Fibroblast of peridontal ligament (primary cell): Measurements from ENCODE around the gene PRRT4.
A peak's percentile ranks its signal among the peaks of the same experiment; 100 is the strongest.

Experiments
- DNase-seq: peaks from one replicate; pipeline ENCODE4 v3.0.0-alpha.2; 2010; ENCODE audit errors: extremely low read depth

Gene PRRT4

DNA sequence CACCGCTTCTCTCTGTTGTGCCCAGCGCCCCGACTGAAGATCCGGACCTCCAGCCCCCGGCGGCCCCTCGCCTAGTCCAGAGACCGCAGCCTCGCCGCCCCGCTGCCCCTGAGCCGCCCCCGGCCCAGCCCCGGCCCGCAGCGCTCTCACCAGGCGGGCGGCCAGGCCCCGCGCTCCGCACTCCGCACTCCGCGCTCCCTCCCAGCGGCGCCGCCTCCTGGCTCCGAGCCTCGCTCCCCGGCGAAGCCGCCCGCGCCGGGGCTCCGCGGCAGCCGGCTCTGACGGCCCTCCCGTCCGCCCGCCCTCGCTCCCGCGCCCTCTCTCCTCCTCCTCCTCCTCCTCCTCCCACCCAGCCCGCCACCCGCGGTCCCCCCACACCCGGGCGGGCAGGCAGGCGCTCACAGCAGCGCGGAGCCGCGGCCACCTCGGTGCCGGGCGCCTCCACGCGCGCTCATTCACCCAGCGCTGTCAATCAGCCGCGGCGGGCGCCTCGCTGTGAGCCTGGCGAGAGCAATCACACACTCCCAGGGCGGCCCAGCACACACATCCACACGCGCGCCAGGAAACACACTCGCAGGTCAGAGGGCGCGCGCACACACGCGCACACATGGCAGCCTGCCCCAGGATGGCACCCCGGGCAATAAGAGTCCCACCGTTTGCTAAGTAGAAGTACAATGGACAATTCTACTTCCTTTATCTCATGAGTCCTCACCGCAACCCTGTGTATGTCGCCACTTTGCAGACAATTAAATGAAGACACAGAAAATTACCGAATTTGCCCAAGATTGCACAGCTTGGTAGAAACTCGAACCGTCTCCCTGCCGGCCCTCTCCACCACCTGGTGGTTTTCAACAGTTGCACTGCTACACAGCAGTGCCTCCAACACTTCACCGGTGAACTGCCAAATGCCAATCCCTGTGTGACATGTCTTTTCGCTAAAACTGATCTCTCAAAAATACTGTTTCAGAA, at the start of gene PRRT4:
Gene PRRT4, minus strand, starts transcription at position 280 of the 969 bp plus-strand sequence.
- no peak for DNase-seq

DNA sequence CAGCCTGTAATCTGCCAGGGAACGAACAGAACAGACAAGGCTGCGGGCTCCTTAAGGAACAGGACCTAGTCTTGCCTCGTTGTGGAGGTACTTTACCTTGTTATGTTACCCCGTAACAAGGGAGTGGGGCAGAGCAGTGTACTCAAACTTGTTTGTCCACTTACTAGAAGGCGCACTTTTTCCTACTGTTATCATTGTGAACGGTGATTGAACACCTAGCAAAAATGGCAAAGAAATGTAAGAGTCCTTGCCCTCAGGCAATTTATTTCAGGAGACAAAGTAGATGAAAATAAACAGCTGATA, 48.9 kb upstream of the PRRT4 start:
- DNase-seq = no peak

- peak; percentile 81 for DNase-seq
Observed at GRCh38 chr7:128409596-128410450, 48.3 kb upstream of the PRRT4 start, which contains the start of gene IMPDH1. Gene IMPDH1 (minus strand): TSS chr7:128409982. CDS start chr7:128409901, 81 bp downstream.

DNA sequence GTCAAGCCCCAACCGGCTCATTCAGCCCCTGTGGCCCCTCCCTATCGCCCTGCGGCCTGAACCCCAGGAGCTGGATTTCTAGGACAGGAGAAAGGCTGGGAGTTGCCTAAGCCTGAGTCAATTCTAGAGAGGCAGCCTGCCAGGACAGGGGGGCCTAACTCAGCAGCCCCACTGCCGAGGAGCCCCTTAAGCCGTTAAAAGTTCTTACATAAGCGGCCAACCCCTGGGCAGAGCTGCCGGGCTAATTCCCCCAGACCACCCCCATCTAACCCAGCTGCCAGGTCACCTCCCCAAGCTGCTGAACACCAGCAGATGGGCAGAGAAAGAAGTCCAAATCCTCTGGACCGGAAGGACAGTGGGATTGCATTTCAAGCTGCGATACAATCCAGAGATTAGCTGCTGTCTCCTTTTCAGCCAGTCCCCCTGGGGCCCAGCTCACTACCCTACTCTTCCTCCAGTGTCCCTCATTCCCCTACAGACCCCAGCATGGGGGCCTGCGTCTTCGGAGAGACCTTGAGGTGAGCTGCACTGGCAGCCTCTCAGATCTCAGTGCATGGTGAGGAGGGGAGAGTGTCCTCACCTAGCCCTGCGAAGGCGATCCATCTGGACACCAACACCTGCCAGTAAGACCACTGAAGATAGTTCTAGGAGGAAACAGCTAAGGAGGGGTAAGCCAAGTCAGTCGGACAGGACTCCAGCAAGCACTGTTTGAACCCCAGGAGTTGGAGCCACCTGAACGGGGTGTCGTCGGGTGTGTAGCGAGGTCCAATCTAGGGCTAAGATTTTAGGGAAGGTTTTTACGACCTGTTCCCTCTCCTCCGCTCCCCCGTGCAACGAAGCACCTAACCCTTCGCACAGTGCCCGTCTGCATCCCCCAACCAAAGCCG, 47.5 kb upstream of the PRRT4 start:
- no peak for DNase-seq

DNA sequence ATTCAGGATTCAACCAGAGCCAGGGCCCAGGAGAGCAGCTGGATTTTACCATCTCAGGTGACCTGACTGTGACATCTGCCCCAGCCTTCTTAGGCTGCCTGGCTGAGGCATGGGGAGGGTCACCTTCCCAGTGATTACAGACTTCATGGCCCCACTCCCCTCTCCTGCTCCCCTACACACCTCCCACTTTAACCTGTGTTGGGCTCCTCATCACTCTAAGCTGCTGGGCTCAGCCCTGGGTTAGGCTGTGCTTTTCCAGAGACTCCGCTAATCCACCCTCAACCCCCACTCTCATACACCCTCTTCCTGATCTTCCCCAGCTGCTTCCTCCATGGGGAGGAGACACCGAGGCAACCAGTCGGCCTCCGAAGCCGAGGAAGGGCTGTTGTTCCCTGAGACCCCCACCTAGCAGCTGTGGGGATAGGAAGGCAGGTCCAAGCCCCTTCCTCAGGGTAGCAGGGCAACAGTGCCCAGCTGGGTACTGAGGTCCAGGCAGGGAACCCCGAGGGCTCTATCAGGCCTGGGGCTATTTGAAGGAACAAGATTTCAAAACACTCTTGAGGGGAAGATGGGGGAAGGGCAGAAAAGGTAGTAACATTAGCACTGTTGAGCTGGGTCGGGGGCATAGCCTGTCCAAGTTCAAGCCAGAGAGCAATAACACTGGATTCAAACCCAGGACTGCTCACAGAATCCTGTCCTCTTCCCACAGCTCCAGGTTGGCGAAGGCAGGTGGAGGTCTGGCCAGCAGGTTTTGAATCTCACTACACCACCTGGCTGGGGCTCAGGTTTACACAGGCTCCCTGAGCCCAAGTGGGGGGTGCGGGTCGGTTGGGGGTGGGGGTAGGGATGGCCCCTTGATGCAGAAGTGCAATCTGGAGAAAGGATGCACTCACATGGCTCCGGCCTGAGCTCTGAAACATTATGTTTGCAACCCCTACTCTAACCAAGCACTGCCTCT, 46.5 kb upstream of the PRRT4 start:
- DNase-seq = no peak

DNA sequence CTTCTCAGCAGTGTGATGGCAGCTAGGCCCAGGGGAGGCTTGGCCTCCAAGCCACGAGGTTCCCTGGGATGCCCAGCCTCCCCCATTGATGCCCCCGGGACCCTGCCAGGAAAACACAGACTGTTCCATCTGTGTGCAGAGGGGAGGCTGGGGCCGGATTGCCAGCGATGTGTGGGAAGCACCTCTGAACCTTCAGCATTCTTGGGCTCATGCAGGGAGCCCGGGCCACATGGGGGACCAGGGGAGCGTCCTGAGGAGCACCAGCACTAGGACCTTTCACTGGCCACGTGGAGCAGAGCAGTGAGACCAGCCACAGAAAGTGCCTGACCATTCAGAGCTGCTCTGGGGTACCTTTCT, 45.7 kb upstream of the PRRT4 start:
- no peak for DNase-seq

DNA sequence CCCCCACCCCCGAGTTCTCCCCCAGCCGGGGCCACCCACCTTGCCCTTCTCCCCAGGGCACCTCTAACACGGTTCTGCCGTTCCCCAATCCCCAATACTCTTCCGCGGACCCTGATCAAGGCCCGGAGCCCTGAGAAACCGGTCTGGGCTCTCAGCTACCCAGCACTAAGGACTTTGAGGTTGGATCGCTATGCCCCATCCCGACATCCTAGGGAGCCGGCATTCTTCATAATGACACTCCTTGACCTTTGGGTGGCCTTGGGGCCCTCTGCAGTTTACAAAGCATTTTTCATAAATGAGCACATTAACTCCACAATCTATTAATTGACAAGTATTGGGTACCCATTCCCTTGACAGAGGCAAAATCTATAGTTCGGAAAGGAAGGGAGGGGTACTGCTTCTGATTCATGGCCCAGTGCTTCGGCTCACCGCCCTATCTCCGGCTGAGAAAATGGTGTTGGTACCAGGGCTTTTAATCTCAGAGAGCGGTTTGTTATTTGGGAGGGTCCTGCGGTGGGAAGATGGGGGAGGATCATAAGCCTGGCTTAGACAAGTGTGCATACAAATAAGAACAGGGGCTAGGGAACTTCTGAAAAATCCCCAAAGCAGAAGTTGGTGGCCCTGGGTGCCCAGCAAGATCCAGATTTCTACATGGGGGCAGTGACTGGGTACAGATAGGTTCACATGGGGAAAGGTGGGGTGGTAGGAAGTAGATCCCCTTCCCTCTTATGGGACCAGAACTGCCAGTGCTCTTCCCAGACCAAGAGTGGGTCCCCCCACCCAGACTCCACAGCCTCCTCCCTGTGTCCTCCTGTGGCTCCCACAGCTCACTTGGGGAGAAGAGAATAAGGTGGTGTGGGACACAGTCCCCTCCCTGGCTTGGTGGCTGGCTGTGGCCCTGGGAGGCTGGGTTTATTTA, 45.1 kb upstream of the PRRT4 start:
- no peak for DNase-seq

- no peak for DNase-seq
Observed at GRCh38 chr7:128405471-128406313, 44.2 kb upstream of the PRRT4 start.

GRCh38 chr7:128404886-128405470, 43.5 kb upstream of the PRRT4 start:
- DNase-seq = no peak

DNA sequence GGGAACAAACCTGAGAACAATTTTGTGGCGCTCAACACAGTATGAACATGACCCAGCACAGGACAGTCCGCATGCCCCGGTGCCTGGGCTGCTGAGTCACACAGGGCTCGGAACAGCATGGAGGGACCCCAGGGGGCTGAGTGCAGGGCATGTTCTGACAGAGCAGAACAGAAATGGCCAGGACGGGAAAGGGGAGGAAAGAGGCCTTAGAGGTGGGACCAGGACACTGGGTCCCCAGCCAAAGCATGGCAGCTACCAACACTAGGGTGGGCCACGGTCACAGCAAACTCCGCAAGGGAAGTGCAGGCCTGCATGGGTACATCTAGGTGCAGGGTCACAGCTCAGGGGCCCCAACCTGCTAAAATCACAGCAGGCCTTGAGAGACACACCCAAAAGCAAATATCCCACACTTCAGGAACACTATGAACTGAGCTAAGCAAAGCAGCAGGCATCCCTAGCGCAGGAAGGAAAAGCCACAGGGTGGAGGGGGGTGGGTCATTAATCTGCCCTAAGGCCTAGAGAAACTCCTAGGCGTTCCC, 42.7 kb upstream of the PRRT4 start:
- no peak for DNase-seq

DNA sequence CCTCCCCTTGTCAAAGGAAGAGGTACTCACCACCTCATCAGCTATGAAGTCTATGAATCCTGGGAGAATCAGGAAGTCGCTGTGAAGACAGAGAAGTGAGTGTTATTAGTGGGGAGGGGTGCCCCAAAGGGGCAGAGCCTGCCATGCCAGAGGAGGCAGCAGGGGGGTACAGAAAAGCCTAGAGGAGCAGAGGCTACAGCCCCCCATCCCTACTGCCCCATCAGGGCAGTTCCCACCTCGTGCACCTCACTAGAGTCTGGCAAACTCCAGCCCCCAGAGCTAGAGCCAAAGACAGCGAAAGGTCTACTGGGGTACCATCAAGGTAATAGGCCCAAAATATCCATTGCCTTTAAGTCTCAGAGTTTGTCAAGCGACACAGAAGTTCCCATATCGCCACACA, 42.2 kb upstream of the PRRT4 start:
- no peak for DNase-seq

DNA sequence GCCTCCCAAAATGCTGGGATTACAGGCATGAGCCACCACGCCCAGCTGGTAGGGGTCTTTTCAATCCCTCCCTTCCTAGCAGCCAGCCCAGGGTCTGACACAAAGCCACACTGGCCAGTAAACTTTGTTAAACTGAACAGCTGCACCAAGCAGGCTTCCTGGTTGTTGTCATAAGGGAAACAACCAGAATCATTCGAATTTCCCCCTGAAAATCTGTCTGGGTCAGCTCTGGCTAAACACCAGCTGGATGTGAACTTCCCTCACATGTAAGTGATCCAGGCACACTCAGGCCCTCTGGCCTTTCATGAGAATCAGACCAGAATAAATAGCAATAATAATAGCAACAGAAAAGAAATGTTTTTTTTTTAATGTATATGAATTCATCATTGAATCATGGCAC, 40.9 kb upstream of the PRRT4 start:
- DNase-seq = no peak

GRCh38 chr7:128400566-128400965, 39.1 kb upstream of the PRRT4 start:
- DNase-seq = no peak

GRCh38 chr7:128399991-128400390, 38.5 kb upstream of the PRRT4 start:
- DNase-seq = no peak

DNA sequence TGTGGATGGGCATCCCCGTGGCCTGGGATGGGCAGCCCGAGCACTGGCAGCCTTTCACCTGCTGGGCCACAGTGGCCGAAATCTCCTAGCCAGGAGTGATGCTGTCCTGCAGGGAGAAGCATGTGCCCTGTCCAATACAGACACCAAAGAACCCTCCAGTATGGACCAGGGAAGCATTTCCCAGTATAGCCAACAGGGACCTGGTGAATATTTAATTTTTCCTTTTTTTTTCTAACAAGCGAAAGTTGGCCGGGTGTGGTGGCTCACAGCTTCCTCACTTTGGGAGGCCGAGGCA, 37.3 kb upstream of the PRRT4 start:
- DNase-seq = no peak

DNA sequence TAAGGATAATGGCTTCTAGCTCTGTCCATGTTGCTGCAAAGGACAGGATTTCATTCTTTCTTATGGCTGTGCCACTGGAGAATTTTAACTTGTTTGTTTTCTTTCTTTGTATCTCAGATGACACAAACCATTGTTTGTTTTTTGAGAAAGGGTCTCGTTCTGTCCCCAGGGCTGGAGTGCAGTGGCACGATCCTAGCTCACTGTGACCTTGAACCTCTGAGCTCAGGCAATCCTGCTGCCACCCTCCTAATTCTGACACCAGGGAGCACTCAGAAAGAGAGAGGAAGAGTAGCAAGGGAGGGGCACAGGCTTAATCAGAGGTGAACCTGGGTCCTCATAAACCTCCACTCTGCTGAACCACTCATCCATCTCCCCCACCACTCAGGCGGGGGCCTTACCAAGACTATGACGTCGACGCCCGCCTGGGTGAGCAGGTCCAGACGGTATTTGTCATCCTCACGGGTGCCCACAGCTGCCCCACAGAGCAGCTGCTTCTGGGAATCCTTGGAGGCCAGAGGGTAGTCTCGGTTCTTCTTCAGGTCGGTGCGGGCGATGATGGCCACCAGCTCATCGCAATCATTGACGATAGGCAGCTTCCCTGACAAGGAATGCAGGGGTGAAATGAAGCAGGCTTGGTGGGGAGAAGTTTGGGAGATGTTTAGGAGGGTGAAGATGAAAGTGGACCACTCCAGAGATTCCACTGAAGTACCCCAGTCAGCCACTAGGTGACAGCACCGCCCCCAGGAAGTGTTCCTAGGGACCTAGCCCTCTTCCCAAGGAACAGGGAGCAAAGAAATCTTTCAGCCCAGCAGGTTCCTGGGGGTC, 36.7 kb upstream of the PRRT4 start:
- peak; percentile 46 for DNase-seq

GRCh38 chr7:128396357-128396756, 34.9 kb upstream of the PRRT4 start:
- no peak for DNase-seq
